H9 (cell line): ENCODE measurements around the gene POU2AF3. TPM values are rescaled to one million over a fixed set of nuclear protein-coding genes. Genes with fewer than 3 reads are reported as not detected.

Source experiments
- DNase-seq: peaks from one replicate; pipeline ENCODE4 v3.0.0-alpha.2; 2017
- H2AFZ ChIP-seq: one replicate; pipeline ENCODE4 v1.6.1; 2013; ENCODE audit warnings: mild to moderate bottlenecking, low read length, control low read depth, moderate library complexity
- H2AK5ac ChIP-seq: 2 replicates; pipeline ENCODE4 v1.6.1; 2013; ENCODE audit warnings: low read length, control low read depth, mixed read lengths; ENCODE audit not compliant: insufficient read length
- H2BK120ac ChIP-seq: one replicate; pipeline ENCODE4 v1.6.1; 2013; ENCODE audit warnings: low read depth, mild to moderate bottlenecking, low read length, control low read depth, inconsistent platforms; ENCODE audit not compliant: poor library complexity, severe bottlenecking
- H2BK12ac ChIP-seq: 2 replicates; pipeline ENCODE4 v1.6.1; 2013; ENCODE audit warnings: low read length, control low read depth, mixed read lengths, low read depth; ENCODE audit not compliant: insufficient read length
- H2BK15ac ChIP-seq: 2 replicates; pipeline ENCODE4 v1.6.1; 2013; ENCODE audit warnings: low read depth, low read length, control low read depth
- H2BK20ac ChIP-seq: one replicate; pipeline ENCODE4 v1.6.1; 2013; ENCODE audit warnings: low read depth, mild to moderate bottlenecking, low read length, control low read depth, inconsistent platforms; ENCODE audit not compliant: poor library complexity, severe bottlenecking
- H2BK5ac ChIP-seq: 2 replicates; pipeline ENCODE4 v1.6.1; 2013; ENCODE audit warnings: low read length, control low read depth, mixed read lengths; ENCODE audit not compliant: insufficient read length
- H3K14ac ChIP-seq: 2 replicates; pipeline ENCODE4 v1.6.1; 2013; ENCODE audit warnings: low read length, control low read depth; ENCODE audit not compliant: insufficient read depth
- H3K18ac ChIP-seq: 2 replicates; pipeline ENCODE4 v1.6.1; 2013; ENCODE audit warnings: low read depth, mild to moderate bottlenecking, mixed read lengths, low read length, control low read depth; ENCODE audit not compliant: insufficient read length
- H3K23ac ChIP-seq: 2 replicates; pipeline ENCODE4 v1.6.1; 2013; ENCODE audit warnings: low read length, control low read depth, mixed read lengths, low read depth; ENCODE audit not compliant: insufficient read length
- H3K23me2 ChIP-seq: 2 replicates; pipeline ENCODE4 v1.6.1; 2013; ENCODE audit warnings: low read depth, mild to moderate bottlenecking, mixed read lengths, low read length, control low read depth; ENCODE audit not compliant: insufficient read length, poor library complexity, severe bottlenecking
- H3K27ac ChIP-seq: 2 replicates; pipeline ENCODE4 v1.5.1; 2013; ENCODE audit warnings: low read length, control low read depth, mixed read lengths, low read depth; ENCODE audit not compliant: insufficient read length
- H3K27me3 ChIP-seq: 2 replicates; pipeline ENCODE4 v1.6.1; 2013; ENCODE audit warnings: low read length, control low read depth, inconsistent platforms; ENCODE audit not compliant: insufficient read depth
- H3K4ac ChIP-seq: 2 replicates; pipeline ENCODE4 v1.6.1; 2013; ENCODE audit warnings: low read depth, mild to moderate bottlenecking, control low read depth, inconsistent platforms, low read length, moderate library complexity
- H3K4me1 ChIP-seq: 2 replicates; pipeline ENCODE4 v1.6.1; 2013; ENCODE audit warnings: low read length, control low read depth, inconsistent platforms; ENCODE audit not compliant: insufficient read depth
- H3K4me2 ChIP-seq: 2 replicates; pipeline ENCODE4 v1.6.1; 2013; ENCODE audit warnings: low read length, control low read depth, mixed read lengths; ENCODE audit not compliant: insufficient read length, insufficient read depth
- H3K56ac ChIP-seq: 2 replicates; pipeline ENCODE4 v1.6.1; 2013; ENCODE audit warnings: low read depth, mild to moderate bottlenecking, mixed read lengths, low read length, control low read depth; ENCODE audit not compliant: insufficient read length
- H3K79me1 ChIP-seq: 2 replicates; pipeline ENCODE4 v1.6.1; 2013; ENCODE audit warnings: low read depth, mild to moderate bottlenecking, moderate library complexity, low read length, control low read depth, inconsistent platforms; ENCODE audit not compliant: insufficient read depth, poor library complexity, severe bottlenecking
- H3K79me2 ChIP-seq: 2 replicates; pipeline ENCODE4 v1.6.1; 2013; ENCODE audit warnings: low read length, control low read depth, inconsistent platforms; ENCODE audit not compliant: insufficient read depth
- H3K9ac ChIP-seq: 2 replicates; pipeline ENCODE4 v1.6.1; 2013; ENCODE audit warnings: low read length, control low read depth, mixed read lengths; ENCODE audit not compliant: insufficient read length; ENCODE audit errors: extremely low read depth
- H3K9me3 ChIP-seq: one replicate; pipeline ENCODE4 v1.6.1; 2013; ENCODE audit warnings: low read depth, low read length, inconsistent platforms; ENCODE audit not compliant: control insufficient read depth
- H3T11ph ChIP-seq: one replicate; pipeline ENCODE4 v1.6.1; 2013; ENCODE audit warnings: mild to moderate bottlenecking, low read length, control low read depth, inconsistent platforms
- H4K20me1 ChIP-seq: one replicate; pipeline ENCODE4 v1.6.1; 2013; ENCODE audit not compliant: control insufficient read depth, insufficient read length, insufficient read depth
- H4K5ac ChIP-seq: 2 replicates; pipeline ENCODE4 v1.6.1; 2013; ENCODE audit warnings: low read depth, mild to moderate bottlenecking, mixed read lengths, low read length, control low read depth; ENCODE audit not compliant: insufficient read length
- H4K8ac ChIP-seq: replicated peaks from 2 replicates; pipeline ENCODE4 v1.6.1; 2013; ENCODE audit warnings: low read length, control low read depth, mixed read lengths, low read depth; ENCODE audit not compliant: insufficient read length
- H4K91ac ChIP-seq: 2 replicates; pipeline ENCODE4 v1.6.1; 2013; ENCODE audit warnings: low read depth, mild to moderate bottlenecking, moderate library complexity, mixed read lengths, low read length, control low read depth; ENCODE audit not compliant: insufficient read length
- H3K27ac Mint-ChIP-seq, 3 experiments: 2 replicates in 2 of 3; 3 replicates in 1 of 3; pipeline ENCODE4 v1.8.0; 2020 to 2021; ENCODE audit warnings: mixed read lengths in 3 of 3, mild to moderate bottlenecking in 1 of 3, moderate library complexity in 1 of 3
- H3K27me3 Mint-ChIP-seq: 2 replicates; pipeline ENCODE4 v1.8.0; 2021; ENCODE audit warnings: low read depth, mild to moderate bottlenecking, moderate library complexity, mixed read lengths
- H3K36me3 Mint-ChIP-seq, 3 experiments: 2 replicates in 2 of 3; 3 replicates in 1 of 3; pipeline ENCODE4 v1.8.0; 2020 to 2021; ENCODE audit warnings: low read depth in 3 of 3, mixed read lengths in 3 of 3; ENCODE audit not compliant: insufficient read depth in 1 of 3
- H3K4me1 Mint-ChIP-seq, 2 experiments: 2 replicates each; pipeline ENCODE4 v1.8.0; 2020; ENCODE audit warnings: mixed read lengths in 2 of 2
- H3K4me3 Mint-ChIP-seq, 2 experiments: 2 replicates in 1 of 2; 3 replicates in 1 of 2; pipeline ENCODE4 v1.8.0; 2020 to 2021; ENCODE audit warnings: mild to moderate bottlenecking in 2 of 2, mixed read lengths in 2 of 2, moderate library complexity in 1 of 2
- H3K9me3 Mint-ChIP-seq, 2 experiments: 2 replicates in 1 of 2; 3 replicates in 1 of 2; pipeline ENCODE4 v1.8.0; 2020; ENCODE audit warnings: mild to moderate bottlenecking in 2 of 2, mixed read lengths in 2 of 2, moderate library complexity in 1 of 2
- CTCF ChIP-seq: fragments of 200-600 bp; sonication (generic); conservative IDR thresholded peaks from 3 replicates; pipeline ENCODE4 v1.8.0; 2021; ENCODE audit warnings: antibody characterized with exemption, mild to moderate bottlenecking
- WGBS: extraction: QIAGEN DNeasy Blood & Tissue Kit; methylation state at CpG from one replicate; pipeline ENCODE4 v1.1.7; 2013; ENCODE audit warnings: missing lambda C conversion rate, low lambda C conversion rate, mixed read lengths; ENCODE audit not compliant: insufficient read length; ENCODE audit errors: extremely low coverage; 5-methylcytosine and 5-hydroxymethylcytosine counted together
- total RNA-seq: library from RNA; stranded (reverse); gene quantifications from 2 replicates; pipeline ENCODE4 v1.2.1, GENCODE V29; 2021

POU2AF3 gene
- total RNA-seq, 1 experiment from 2014 or later, result 0.52 TPM

- Histone ChIP-seq H2AK5ac (no peak overlapping the region), H2BK15ac (no peak overlapping the region), H4K91ac (no peak overlapping the region), H4K8ac (no peak overlapping the region), H2BK12ac (no peak overlapping the region), H3T11ph (no peak overlapping the region), H3K4me1 (no peaks in the 10 kb centered on the region), H3K23me2 (no peaks in the 10 kb centered on the region), H3K27me3 (no peaks in the 10 kb centered on the region), H4K20me1 (no peaks in the 10 kb centered on the region), H2BK20ac (no peak overlapping the region), H3K27ac (no peak overlapping the region), H3K4ac (no peak overlapping the region), H3K4me2 (no peak overlapping the region), H3K14ac (no peak overlapping the region), H3K79me2 (no peaks in the 10 kb centered on the region), H3K56ac (no peak overlapping the region), H3K9me3 (no peaks in the 10 kb centered on the region), H3K9ac (no peak overlapping the region), H2AFZ (no peak overlapping the region), H2BK120ac (no peak overlapping the region), H3K23ac (no peak overlapping the region), H3K79me1 (no peaks in the 10 kb centered on the region), H2BK5ac (no peak overlapping the region), H3K18ac (no peak overlapping the region), H4K5ac (no peak overlapping the region)
- H3K27ac Mint-ChIP-seq, result no peak overlapping the region
- WGBS, result no CpG with 5 or more reads among the region's 33 CpGs
- no peak for TF ChIP-seq CTCF
- H3K27me3 Mint-ChIP-seq, result peaks cover 3% of the 10 kb centered on the region; the same call in 1 of the 2 replicates
- peak; percentile 46 for DNase-seq
- H3K36me3 Mint-ChIP-seq, result no peaks in the 10 kb centered on the region; a peak in 1 of 7 replicates
- H3K4me1 Mint-ChIP-seq, result no peaks in the 10 kb centered on the region
- H3K4me3 Mint-ChIP-seq, result no peak overlapping the region
- no peaks in the 10 kb centered on the region for H3K9me3 Mint-ChIP-seq
These were observed 14.3 kb upstream of the POU2AF3 start for GRCh38 chr11:111283945-111284481.
